Astrocyte (in vitro differentiated cells and primary cell): ENCODE results near the gene NKAIN1. TPM values are rescaled to one million over a fixed set of nuclear protein-coding genes. Genes with fewer than 3 reads are reported as not detected.

ENCODE experiments used
- DNase-seq: peaks from one replicate; pipeline ENCODE4 v3.0.0-alpha.2; 2010; ENCODE audit warnings: low read depth
- FAIRE-seq: peaks from 2 replicates; lab custom pipeline; 2011; peaks lifted over from hg19 to GRCh38; lab: Jason Lieb, UNC
- H2AFZ ChIP-seq: 2 replicates; pipeline ENCODE4 v1.6.0; 2012; ENCODE audit warnings: low read depth, low read length, inconsistent platforms
- H3K27ac ChIP-seq: 2 replicates; pipeline ENCODE4 v1.5.1; 2011; ENCODE audit warnings: low read depth, low read length, inconsistent platforms
- H3K27me3 ChIP-seq: 2 replicates; pipeline ENCODE4 v1.6.0; 2011; ENCODE audit warnings: low read length, inconsistent platforms; ENCODE audit not compliant: insufficient read depth
- H3K36me3 ChIP-seq: 2 replicates; pipeline ENCODE4 v1.5.1; 2011; ENCODE audit warnings: low read length, inconsistent platforms; ENCODE audit not compliant: insufficient read depth
- H3K4me1 ChIP-seq: 2 replicates; pipeline ENCODE4 v1.5.1; 2011; ENCODE audit warnings: low read length, inconsistent platforms; ENCODE audit not compliant: insufficient read depth
- H3K4me2 ChIP-seq: 2 replicates; pipeline ENCODE4 v1.6.0; 2012; ENCODE audit warnings: low read length, inconsistent platforms
- H3K4me3 ChIP-seq: 2 replicates; pipeline ENCODE4 v1.5.1; 2011; ENCODE audit warnings: low read depth, mild to moderate bottlenecking, low read length, inconsistent platforms; ENCODE audit not compliant: insufficient read depth
- H3K79me2 ChIP-seq: 2 replicates; pipeline ENCODE4 v1.6.0; 2012; ENCODE audit warnings: mild to moderate bottlenecking, low read length, inconsistent platforms; ENCODE audit not compliant: insufficient read depth
- H3K9ac ChIP-seq: 2 replicates; pipeline ENCODE4 v1.6.0; 2012; ENCODE audit warnings: mild to moderate bottlenecking, low read length, inconsistent platforms
- H3K9me3 ChIP-seq: 2 replicates; pipeline ENCODE4 v1.5.1; 2012; ENCODE audit warnings: low read depth, mild to moderate bottlenecking, low read length, inconsistent platforms; ENCODE audit not compliant: insufficient read depth
- H4K20me1 ChIP-seq: 2 replicates; pipeline ENCODE4 v1.6.0; 2012; ENCODE audit warnings: low read length, inconsistent platforms; ENCODE audit not compliant: insufficient read depth
- H3K27ac Mint-ChIP-seq: one replicate; pipeline ENCODE4 v1.8.0; 2021; ENCODE audit warnings: mild to moderate bottlenecking, mixed read lengths; ENCODE audit not compliant: unreplicated experiment
- H3K27me3 Mint-ChIP-seq: one replicate; pipeline ENCODE4 v1.8.0; 2021; ENCODE audit warnings: low read depth, mixed read lengths; ENCODE audit not compliant: unreplicated experiment
- H3K36me3 Mint-ChIP-seq: one replicate; pipeline ENCODE4 v1.8.0; 2021; ENCODE audit warnings: low read depth, mixed read lengths; ENCODE audit not compliant: unreplicated experiment
- H3K4me1 Mint-ChIP-seq: one replicate; pipeline ENCODE4 v1.8.0; 2021; ENCODE audit warnings: low read depth, mixed read lengths; ENCODE audit not compliant: unreplicated experiment
- H3K4me3 Mint-ChIP-seq: one replicate; pipeline ENCODE4 v1.8.0; 2021; ENCODE audit warnings: mild to moderate bottlenecking, moderate library complexity, mixed read lengths; ENCODE audit not compliant: unreplicated experiment
- H3K9me3 Mint-ChIP-seq: one replicate; pipeline ENCODE4 v1.8.0; 2021; ENCODE audit warnings: mild to moderate bottlenecking, mixed read lengths; ENCODE audit not compliant: unreplicated experiment
- EZH2 ChIP-seq: IDR thresholded peaks from 2 replicates; pipeline ENCODE4 v1.6.1; 2012; ENCODE audit warnings: mild to moderate bottlenecking, low read length, inconsistent platforms; ENCODE audit not compliant: insufficient read depth
- total RNA-seq: library from RNA; stranded (reverse); gene quantifications from 2 replicates; pipeline ENCODE4 v1.2.1, GENCODE V29; 2021
- TF ChIP-seq, protein P1 (sequence below): IDR thresholded peaks from 2 replicates; pipeline ENCODE4 v1.5.1; 2011; ENCODE audit warnings: low read depth, mild to moderate bottlenecking, inconsistent platforms, low read length, moderate library complexity; ENCODE audit not compliant: insufficient read depth

Gene NKAIN1
- total RNA-seq, 1 donor from 2014 or later: 5.6 TPM

DNA sequence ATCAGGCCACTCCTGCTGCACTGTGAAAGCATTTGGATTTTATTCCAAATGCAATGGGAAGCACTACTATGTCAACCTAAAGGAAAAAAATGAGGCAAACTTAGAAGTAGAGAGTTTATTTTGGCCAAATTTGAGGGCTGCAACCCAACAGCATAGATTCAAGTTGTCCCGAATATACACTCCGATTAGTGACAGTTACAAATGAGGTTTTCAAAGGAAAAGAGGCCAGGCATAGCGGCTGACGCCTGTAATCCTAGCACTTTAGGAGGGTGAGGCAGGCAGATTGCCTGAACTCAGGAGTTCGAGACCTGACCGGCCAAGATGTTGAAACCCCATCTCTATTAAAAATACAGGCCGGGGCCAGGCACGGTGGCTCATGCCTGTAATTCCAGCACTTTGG is 95.2 kb downstream of the NKAIN1 start:
- TF ChIP-seq EZH2: no peak
- TF ChIP-seq, protein P1, sequence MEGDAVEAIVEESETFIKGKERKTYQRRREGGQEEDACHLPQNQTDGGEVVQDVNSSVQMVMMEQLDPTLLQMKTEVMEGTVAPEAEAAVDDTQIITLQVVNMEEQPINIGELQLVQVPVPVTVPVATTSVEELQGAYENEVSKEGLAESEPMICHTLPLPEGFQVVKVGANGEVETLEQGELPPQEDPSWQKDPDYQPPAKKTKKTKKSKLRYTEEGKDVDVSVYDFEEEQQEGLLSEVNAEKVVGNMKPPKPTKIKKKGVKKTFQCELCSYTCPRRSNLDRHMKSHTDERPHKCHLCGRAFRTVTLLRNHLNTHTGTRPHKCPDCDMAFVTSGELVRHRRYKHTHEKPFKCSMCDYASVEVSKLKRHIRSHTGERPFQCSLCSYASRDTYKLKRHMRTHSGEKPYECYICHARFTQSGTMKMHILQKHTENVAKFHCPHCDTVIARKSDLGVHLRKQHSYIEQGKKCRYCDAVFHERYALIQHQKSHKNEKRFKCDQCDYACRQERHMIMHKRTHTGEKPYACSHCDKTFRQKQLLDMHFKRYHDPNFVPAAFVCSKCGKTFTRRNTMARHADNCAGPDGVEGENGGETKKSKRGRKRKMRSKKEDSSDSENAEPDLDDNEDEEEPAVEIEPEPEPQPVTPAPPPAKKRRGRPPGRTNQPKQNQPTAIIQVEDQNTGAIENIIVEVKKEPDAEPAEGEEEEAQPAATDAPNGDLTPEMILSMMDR: no peak

DNA sequence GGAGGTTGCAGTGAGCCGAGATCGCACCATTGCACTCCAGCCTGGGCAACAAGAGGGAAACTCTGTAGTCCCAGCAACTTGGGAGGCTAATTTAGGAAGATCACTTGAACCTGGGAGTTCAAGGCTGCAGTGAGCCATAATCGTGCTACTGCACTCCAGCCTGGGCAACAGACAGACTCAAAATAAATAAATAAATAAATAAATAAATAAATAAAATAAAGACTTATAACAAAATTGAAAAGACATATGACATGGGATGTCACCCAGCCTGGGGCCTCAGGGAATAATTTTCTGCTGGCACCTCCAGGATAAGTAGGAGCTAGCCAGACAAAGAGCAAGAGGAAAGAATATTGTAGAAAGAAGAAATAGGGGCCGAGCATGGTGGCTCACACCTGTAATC is 96.2 kb downstream of the NKAIN1 start:
- Histone ChIP-seq H3K9ac (no peak overlapping the region), H3K36me3 (no peaks in the 10 kb centered on the region), H3K4me1 (no peaks in the 10 kb centered on the region), H3K4me3 (no peak overlapping the region), H3K4me2 (no peak overlapping the region), H3K27me3 (no peaks in the 10 kb centered on the region), H2AFZ (no peak overlapping the region), H4K20me1 (no peaks in the 10 kb centered on the region), H3K27ac (no peak overlapping the region), H3K79me2 (no peaks in the 10 kb centered on the region), H3K9me3 (no peaks in the 10 kb centered on the region)
- Mint-ChIP-seq H3K27ac (no peak overlapping the region), H3K9me3 (no peaks in the 10 kb centered on the region), H3K27me3 (peaks cover 3% of the 10 kb centered on the region), H3K4me3 (no peak overlapping the region), H3K36me3 (no peaks in the 10 kb centered on the region), H3K4me1 (peaks cover 2% of the 10 kb centered on the region)
- FAIRE-seq: no peak
- no peak for DNase-seq
- no peak for TF ChIP-seq EZH2
- TF ChIP-seq, protein P1: no peak

More for the DNA sequence above, 95.2 kb downstream of the NKAIN1 start:
- Histone ChIP-seq H3K4me2 (no peak overlapping the region), H3K9me3 (no peaks in the 10 kb centered on the region), H3K4me3 (no peak overlapping the region), H3K27ac (no peak overlapping the region), H3K27me3 (no peaks in the 10 kb centered on the region), H4K20me1 (no peaks in the 10 kb centered on the region), H3K36me3 (no peaks in the 10 kb centered on the region), H3K9ac (no peak overlapping the region), H2AFZ (no peak overlapping the region), H3K79me2 (no peaks in the 10 kb centered on the region), H3K4me1 (no peaks in the 10 kb centered on the region)
- Mint-ChIP-seq H3K27ac (no peak overlapping the region), H3K36me3 (no peaks in the 10 kb centered on the region), H3K27me3 (peaks cover 3% of the 10 kb centered on the region), H3K4me1 (peaks cover 2% of the 10 kb centered on the region), H3K4me3 (no peak overlapping the region), H3K9me3 (no peaks in the 10 kb centered on the region)
- DNase-seq (no peak), FAIRE-seq (no peak)

DNA sequence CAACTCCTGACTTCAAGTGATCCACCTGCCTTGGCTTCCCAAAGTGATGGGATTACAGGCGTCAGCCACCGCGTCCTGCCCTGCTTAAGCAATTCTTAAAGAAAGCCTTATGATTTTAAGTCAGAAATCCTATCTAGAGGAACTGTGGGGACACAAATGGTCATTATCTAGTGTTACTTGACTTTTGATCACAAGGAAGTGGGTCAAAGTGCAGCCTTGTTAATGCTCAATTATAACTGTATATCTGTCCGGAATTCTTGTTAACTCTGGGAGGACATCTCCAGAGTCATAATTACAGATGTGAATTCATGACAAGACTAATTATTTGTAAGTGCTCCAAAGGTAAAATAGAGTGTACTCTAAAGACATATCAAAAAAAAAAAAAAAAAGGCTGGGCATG is 97.3 kb downstream of the NKAIN1 start:
- H3K4me3 ChIP-seq: no peak overlapping the region
- FAIRE-seq (no peak), DNase-seq (no peak)
- no peaks in the 10 kb centered on the region for H4K20me1 ChIP-seq
- H3K4me2 ChIP-seq: no peak overlapping the region
- no peak for TF ChIP-seq EZH2
- TF ChIP-seq, protein P1: no peak
- H3K27me3 ChIP-seq: no peaks in the 10 kb centered on the region
- no peaks in the 10 kb centered on the region for H3K4me1 ChIP-seq
- no peak overlapping the region for H2AFZ ChIP-seq
- no peaks in the 10 kb centered on the region for H3K79me2 ChIP-seq
- no peaks in the 10 kb centered on the region for H3K36me3 Mint-ChIP-seq
- no peaks in the 10 kb centered on the region for H3K27me3 Mint-ChIP-seq
- H3K9me3 ChIP-seq: no peaks in the 10 kb centered on the region
- no peak overlapping the region for H3K9ac ChIP-seq
- no peak overlapping the region for H3K27ac ChIP-seq
- no peaks in the 10 kb centered on the region for H3K36me3 ChIP-seq
- no peak overlapping the region for H3K4me3 Mint-ChIP-seq
- H3K4me1 Mint-ChIP-seq: peaks cover 2% of the 10 kb centered on the region
- no peak overlapping the region for H3K27ac Mint-ChIP-seq
- H3K9me3 Mint-ChIP-seq: no peaks in the 10 kb centered on the region
